SK-N-SH treated with all-trans-retinoic acid at 6 μM for 48 hours (cell line): ENCODE measurements around the gene DDOST.
A peak's percentile ranks its signal among the peaks of the same experiment; 100 is the strongest.

Experiments
- ATAC-seq: fragments of 200-7000 bp; cut with Tn5 transposase; 3 replicates; pipeline ENCODE4 v1.9.1; 2020; ENCODE audit warnings: mild to moderate bottlenecking, moderate library complexity
- ARNTL ChIP-seq: fragments of 450-650 bp; formaldehyde crosslinking; IDR thresholded peaks from 2 replicates; pipeline ENCODE4 v1.5.0; 2020; ENCODE audit warnings: low read depth, mild to moderate bottlenecking, moderate library complexity, borderline replicate concordance
- BACH2 ChIP-seq: fragments of 250-450 bp; sonication (Bioruptor Pico); IDR thresholded peaks from 2 replicates; pipeline ENCODE4 v1.9.0; 2021; ENCODE audit warnings: mild to moderate bottlenecking, borderline replicate concordance
- CSDC2 ChIP-seq: fragments of 250-450 bp; sonication (Bioruptor Pico); IDR thresholded peaks from 2 replicates; pipeline ENCODE4 v1.5.0; 2020; ENCODE audit warnings: mild to moderate bottlenecking, moderate library complexity
- ESRRG ChIP-seq: fragments of 250-450 bp; sonication (Bioruptor Pico); IDR thresholded peaks from 2 replicates; pipeline ENCODE4 v1.6.1; 2021; ENCODE audit warnings: mild to moderate bottlenecking
- GLIS3 ChIP-seq: fragments of 250-450 bp; sonication (Bioruptor Pico); IDR thresholded peaks from 2 replicates; pipeline ENCODE4 v1.5.0; 2020; ENCODE audit warnings: mild to moderate bottlenecking, moderate library complexity
- ISL1 ChIP-seq: fragments of 250-450 bp; sonication (Bioruptor Pico); IDR thresholded peaks from 2 replicates; pipeline ENCODE4 v2.1.2; 2022; ENCODE audit warnings: mild to moderate bottlenecking, moderate library complexity
- OSR1 ChIP-seq: fragments of 250-450 bp; sonication (Bioruptor Pico); IDR thresholded peaks from 2 replicates; pipeline ENCODE4 v1.8.0; 2022; ENCODE audit warnings: moderate library complexity, mild to moderate bottlenecking, inconsistent platforms
- PPARA ChIP-seq: fragments of 250-450 bp; sonication (Bioruptor Pico); IDR thresholded peaks from 2 replicates; pipeline ENCODE4 v1.5.0; 2020; ENCODE audit warnings: mild to moderate bottlenecking, borderline replicate concordance
- RARB ChIP-seq: fragments of 250-450 bp; sonication (Bioruptor Pico); IDR thresholded peaks from 2 replicates; pipeline ENCODE4 v1.8.0; 2021; ENCODE audit warnings: mild to moderate bottlenecking, moderate library complexity
- SNAI2 ChIP-seq: fragments of 250-450 bp; sonication (Bioruptor Pico); IDR thresholded peaks from 2 replicates; pipeline ENCODE4 v1.5.0; 2020; ENCODE audit warnings: mild to moderate bottlenecking, moderate library complexity
- TCF4 ChIP-seq: fragments of 250-450 bp; sonication (Bioruptor Pico); IDR thresholded peaks from 2 replicates; pipeline ENCODE4 v1.8.0; 2021; ENCODE audit warnings: mild to moderate bottlenecking, moderate library complexity, borderline replicate concordance
- TOX ChIP-seq: fragments of 250-450 bp; sonication (Bioruptor Pico); IDR thresholded peaks from 2 replicates; pipeline ENCODE4 v1.8.0; 2021; ENCODE audit warnings: mild to moderate bottlenecking, moderate library complexity, borderline replicate concordance
- ZC3H10 ChIP-seq: fragments of 250-450 bp; sonication (Bioruptor Pico); IDR thresholded peaks from 2 replicates; pipeline ENCODE4 v1.5.1; 2021; ENCODE audit warnings: mild to moderate bottlenecking, moderate library complexity
- ZFP3 ChIP-seq: fragments of 250-450 bp; sonication (Bioruptor Pico); IDR thresholded peaks from 2 replicates; pipeline ENCODE4 v1.5.0; 2020; ENCODE audit warnings: mild to moderate bottlenecking, moderate library complexity
- ZFP30 ChIP-seq: fragments of 450-650 bp; formaldehyde crosslinking; IDR thresholded peaks from 2 replicates; pipeline ENCODE4 v1.5.0; 2022; ENCODE audit warnings: mild to moderate bottlenecking, moderate library complexity
- ZNF565 ChIP-seq: fragments of 450-650 bp; formaldehyde crosslinking; conservative IDR thresholded peaks from 2 replicates; pipeline ENCODE4 v1.5.0; 2020; ENCODE audit warnings: low read depth, mild to moderate bottlenecking, moderate library complexity
- ZNF70 ChIP-seq: fragments of 450-650 bp; formaldehyde crosslinking; IDR thresholded peaks from 2 replicates; pipeline ENCODE4 v1.5.0; 2020; ENCODE audit warnings: mild to moderate bottlenecking, moderate library complexity
- ZNF8 ChIP-seq: fragments of 450-650 bp; formaldehyde crosslinking; IDR thresholded peaks from 2 replicates; pipeline ENCODE4 v1.5.0; 2020; ENCODE audit warnings: mild to moderate bottlenecking, moderate library complexity
- TF ChIP-seq, protein P1 (sequence below): fragments of 250-450 bp; sonication (Bioruptor Pico); IDR thresholded peaks from 2 replicates; pipeline ENCODE4 v1.8.0; 2020; ENCODE audit warnings: mild to moderate bottlenecking, moderate library complexity, borderline replicate concordance
- TF ChIP-seq, protein P2 (sequence below): fragments of 250-450 bp; sonication (Bioruptor Pico); IDR thresholded peaks from 2 replicates; pipeline ENCODE4 v1.5.1; 2020; ENCODE audit warnings: low read depth, mild to moderate bottlenecking, moderate library complexity
- TF ChIP-seq, protein P3 (sequence below): fragments of 250-450 bp; sonication (Bioruptor Pico); IDR thresholded peaks from 2 replicates; pipeline ENCODE4 v1.8.0; 2021; ENCODE audit warnings: low read depth, mild to moderate bottlenecking, moderate library complexity, borderline replicate concordance
- TF ChIP-seq, protein P4 (sequence below): fragments of 250-450 bp; sonication (Bioruptor Pico); IDR thresholded peaks from 2 replicates; pipeline ENCODE4 v1.5.0; 2020; ENCODE audit warnings: mild to moderate bottlenecking, moderate library complexity

Gene DDOST

DNA sequence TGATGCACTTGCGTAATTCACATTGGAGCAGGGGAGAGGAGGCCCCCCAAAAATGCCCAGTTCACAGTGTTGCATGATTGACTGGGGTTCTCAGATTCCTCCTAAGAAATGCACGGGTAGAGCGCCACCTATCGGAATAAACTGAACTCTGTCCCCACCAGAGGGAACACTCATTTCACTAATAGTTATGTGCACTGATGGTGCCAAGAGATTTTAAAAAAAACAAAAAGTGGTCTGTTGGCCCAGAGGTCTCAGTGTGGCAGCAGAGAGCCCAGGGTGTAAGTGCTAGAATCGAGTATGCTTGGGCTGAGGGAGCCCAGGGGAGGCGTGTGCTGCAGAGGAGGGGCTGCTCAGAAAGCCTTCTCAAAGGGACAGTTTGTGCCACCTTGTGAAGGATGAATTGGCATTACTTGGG is 21.0 kb downstream of the DDOST start:
- peak; percentile 92 for ATAC-seq

DNA sequence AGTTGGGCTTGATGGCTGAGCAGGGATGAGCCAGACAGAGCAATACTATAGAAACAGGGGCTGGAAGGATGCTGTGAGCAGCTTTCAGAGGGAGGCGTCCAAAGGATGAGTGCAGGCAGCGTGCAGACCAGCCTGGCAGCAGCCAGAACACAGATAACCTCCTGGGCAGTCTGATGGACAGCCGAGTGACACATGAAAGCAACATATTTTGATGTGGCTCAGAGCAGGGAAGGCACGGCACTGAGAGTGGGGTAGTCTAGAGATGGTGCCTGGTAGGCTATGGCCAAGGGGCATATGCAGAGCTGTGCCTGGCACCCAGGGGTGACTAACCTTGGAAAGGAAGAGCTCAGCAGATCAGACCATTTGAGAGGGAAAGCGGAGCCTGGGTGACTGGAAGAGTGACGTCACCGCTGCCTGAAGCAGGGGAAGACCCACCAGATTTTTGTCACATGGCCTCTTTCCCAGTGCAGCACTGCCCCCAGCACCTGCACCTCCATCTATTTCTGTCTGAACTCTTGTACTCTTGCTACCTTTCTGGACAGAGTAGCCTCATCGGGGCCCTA is 24.3 kb downstream of the DDOST start:
- no peak for TF ChIP-seq TOX
- TF ChIP-seq ZNF565: no peak
- TF ChIP-seq, protein P1, sequence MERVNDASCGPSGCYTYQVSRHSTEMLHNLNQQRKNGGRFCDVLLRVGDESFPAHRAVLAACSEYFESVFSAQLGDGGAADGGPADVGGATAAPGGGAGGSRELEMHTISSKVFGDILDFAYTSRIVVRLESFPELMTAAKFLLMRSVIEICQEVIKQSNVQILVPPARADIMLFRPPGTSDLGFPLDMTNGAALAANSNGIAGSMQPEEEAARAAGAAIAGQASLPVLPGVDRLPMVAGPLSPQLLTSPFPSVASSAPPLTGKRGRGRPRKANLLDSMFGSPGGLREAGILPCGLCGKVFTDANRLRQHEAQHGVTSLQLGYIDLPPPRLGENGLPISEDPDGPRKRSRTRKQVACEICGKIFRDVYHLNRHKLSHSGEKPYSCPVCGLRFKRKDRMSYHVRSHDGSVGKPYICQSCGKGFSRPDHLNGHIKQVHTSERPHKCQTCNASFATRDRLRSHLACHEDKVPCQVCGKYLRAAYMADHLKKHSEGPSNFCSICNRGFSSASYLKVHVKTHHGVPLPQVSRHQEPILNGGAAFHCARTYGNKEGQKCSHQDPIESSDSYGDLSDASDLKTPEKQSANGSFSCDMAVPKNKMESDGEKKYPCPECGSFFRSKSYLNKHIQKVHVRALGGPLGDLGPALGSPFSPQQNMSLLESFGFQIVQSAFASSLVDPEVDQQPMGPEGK (CRISPR knock-in tag): no peak
- TF ChIP-seq, protein P2, sequence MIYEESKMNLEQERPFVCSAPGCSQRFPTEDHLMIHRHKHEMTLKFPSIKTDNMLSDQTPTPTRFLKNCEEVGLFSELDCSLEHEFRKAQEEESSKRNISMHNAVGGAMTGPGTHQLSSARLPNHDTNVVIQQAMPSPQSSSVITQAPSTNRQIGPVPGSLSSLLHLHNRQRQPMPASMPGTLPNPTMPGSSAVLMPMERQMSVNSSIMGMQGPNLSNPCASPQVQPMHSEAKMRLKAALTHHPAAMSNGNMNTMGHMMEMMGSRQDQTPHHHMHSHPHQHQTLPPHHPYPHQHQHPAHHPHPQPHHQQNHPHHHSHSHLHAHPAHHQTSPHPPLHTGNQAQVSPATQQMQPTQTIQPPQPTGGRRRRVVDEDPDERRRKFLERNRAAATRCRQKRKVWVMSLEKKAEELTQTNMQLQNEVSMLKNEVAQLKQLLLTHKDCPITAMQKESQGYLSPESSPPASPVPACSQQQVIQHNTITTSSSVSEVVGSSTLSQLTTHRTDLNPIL (CRISPR knock-in tag): no peak
- TF ChIP-seq ISL1 (CRISPR knock-in tag): no peak
- no peak for TF ChIP-seq GLIS3 (CRISPR knock-in tag)
- no peak for TF ChIP-seq TCF4 (CRISPR knock-in tag)
- no peak for TF ChIP-seq ZFP3 (CRISPR knock-in tag)
- no peak for TF ChIP-seq SNAI2 (CRISPR knock-in tag)
- no peak for ATAC-seq

More for the DNA sequence above, 21.0 kb downstream of the DDOST start:
- TF ChIP-seq TOX: no peak
- no peak for TF ChIP-seq ZNF8
- TF ChIP-seq ZC3H10: no peak
- TF ChIP-seq ESRRG (CRISPR knock-in tag): no peak
- TF ChIP-seq BACH2 (CRISPR knock-in tag): no peak
- no peak for TF ChIP-seq RARB (CRISPR knock-in tag)
- TF ChIP-seq ARNTL (CRISPR knock-in tag): no peak
- no peak for TF ChIP-seq ZNF565
- TF ChIP-seq ZFP30 (CRISPR knock-in tag): no peak
- TF ChIP-seq CSDC2 (CRISPR knock-in tag): no peak
- TF ChIP-seq PPARA (CRISPR knock-in tag): no peak
- TF ChIP-seq ZNF70: no peak
- TF ChIP-seq, protein P1 (CRISPR knock-in tag): no peak
- TF ChIP-seq, protein P3, sequence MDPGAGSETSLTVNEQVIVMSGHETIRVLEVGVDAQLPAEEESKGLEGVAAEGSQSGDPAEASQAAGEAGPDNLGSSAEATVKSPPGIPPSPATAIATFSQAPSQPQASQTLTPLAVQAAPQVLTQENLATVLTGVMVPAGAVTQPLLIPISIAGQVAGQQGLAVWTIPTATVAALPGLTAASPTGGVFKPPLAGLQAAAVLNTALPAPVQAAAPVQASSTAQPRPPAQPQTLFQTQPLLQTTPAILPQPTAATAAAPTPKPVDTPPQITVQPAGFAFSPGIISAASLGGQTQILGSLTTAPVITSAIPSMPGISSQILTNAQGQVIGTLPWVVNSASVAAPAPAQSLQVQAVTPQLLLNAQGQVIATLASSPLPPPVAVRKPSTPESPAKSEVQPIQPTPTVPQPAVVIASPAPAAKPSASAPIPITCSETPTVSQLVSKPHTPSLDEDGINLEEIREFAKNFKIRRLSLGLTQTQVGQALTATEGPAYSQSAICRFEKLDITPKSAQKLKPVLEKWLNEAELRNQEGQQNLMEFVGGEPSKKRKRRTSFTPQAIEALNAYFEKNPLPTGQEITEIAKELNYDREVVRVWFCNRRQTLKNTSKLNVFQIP (CRISPR knock-in tag): no peak
- TF ChIP-seq, protein P2 (CRISPR knock-in tag): no peak
- TF ChIP-seq TCF4 (CRISPR knock-in tag): no peak

DNA sequence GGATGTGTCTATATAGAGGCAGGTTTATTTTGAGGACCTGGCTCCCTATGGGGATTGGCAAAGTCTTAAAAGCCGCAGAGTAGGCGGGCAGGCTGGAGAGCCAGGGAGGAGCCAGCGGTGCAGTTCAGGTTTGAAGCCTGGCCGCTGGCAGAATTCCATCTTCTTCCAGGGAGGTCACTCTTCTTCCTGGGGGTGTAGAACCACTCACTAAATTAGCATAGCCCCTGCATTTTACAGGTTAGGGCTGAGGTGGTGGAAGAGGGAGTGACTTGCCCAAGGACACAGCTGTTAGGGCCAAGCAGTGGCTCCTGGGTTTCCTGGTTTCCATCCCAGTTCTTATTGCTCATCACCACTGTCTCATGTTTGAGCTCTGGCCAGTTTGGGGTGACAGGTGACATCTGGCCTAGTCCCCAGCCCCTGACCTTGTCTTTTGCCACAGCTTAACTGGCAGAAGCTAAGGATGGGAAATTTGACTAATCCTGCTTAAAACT is 26.5 kb downstream of the DDOST start:
- TF ChIP-seq ZNF70: no peak
- no peak for TF ChIP-seq ESRRG (CRISPR knock-in tag)
- no peak for TF ChIP-seq ZFP30 (CRISPR knock-in tag)
- TF ChIP-seq, protein P4, sequence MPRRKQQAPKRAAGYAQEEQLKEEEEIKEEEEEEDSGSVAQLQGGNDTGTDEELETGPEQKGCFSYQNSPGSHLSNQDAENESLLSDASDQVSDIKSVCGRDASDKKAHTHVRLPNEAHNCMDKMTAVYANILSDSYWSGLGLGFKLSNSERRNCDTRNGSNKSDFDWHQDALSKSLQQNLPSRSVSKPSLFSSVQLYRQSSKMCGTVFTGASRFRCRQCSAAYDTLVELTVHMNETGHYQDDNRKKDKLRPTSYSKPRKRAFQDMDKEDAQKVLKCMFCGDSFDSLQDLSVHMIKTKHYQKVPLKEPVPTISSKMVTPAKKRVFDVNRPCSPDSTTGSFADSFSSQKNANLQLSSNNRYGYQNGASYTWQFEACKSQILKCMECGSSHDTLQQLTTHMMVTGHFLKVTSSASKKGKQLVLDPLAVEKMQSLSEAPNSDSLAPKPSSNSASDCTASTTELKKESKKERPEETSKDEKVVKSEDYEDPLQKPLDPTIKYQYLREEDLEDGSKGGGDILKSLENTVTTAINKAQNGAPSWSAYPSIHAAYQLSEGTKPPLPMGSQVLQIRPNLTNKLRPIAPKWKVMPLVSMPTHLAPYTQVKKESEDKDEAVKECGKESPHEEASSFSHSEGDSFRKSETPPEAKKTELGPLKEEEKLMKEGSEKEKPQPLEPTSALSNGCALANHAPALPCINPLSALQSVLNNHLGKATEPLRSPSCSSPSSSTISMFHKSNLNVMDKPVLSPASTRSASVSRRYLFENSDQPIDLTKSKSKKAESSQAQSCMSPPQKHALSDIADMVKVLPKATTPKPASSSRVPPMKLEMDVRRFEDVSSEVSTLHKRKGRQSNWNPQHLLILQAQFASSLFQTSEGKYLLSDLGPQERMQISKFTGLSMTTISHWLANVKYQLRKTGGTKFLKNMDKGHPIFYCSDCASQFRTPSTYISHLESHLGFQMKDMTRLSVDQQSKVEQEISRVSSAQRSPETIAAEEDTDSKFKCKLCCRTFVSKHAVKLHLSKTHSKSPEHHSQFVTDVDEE: no peak
- no peak for TF ChIP-seq BACH2 (CRISPR knock-in tag)
- TF ChIP-seq TOX: no peak
- no peak for TF ChIP-seq RARB (CRISPR knock-in tag)
- no peak for TF ChIP-seq ZC3H10
- TF ChIP-seq ZNF8: no peak
- no peak for TF ChIP-seq CSDC2 (CRISPR knock-in tag)
- no peak for TF ChIP-seq PPARA (CRISPR knock-in tag)
- TF ChIP-seq ARNTL (CRISPR knock-in tag): no peak
- TF ChIP-seq ZNF565: no peak
- TF ChIP-seq OSR1: no peak
- TF ChIP-seq, protein P3 (CRISPR knock-in tag): no peak
- no peak for TF ChIP-seq TCF4 (CRISPR knock-in tag)
- ATAC-seq: peak; percentile 70
